Activated T-cell treated with anti-CD3 and anti-CD28 coated beads for 48 hours (primary cell): Measurements from ENCODE around the gene TMEM54.
"Not testable (repeated sequence)": the region's sequence is repeated elsewhere in the genome, so short reads cannot be mapped to it uniquely, and the experiment has no call there.

Experiments
- DNase-seq: peaks from one replicate; pipeline ENCODE4 v3.0.0-alpha.2; 2020; ENCODE audit warnings: low read depth

Gene TMEM54

DNA sequence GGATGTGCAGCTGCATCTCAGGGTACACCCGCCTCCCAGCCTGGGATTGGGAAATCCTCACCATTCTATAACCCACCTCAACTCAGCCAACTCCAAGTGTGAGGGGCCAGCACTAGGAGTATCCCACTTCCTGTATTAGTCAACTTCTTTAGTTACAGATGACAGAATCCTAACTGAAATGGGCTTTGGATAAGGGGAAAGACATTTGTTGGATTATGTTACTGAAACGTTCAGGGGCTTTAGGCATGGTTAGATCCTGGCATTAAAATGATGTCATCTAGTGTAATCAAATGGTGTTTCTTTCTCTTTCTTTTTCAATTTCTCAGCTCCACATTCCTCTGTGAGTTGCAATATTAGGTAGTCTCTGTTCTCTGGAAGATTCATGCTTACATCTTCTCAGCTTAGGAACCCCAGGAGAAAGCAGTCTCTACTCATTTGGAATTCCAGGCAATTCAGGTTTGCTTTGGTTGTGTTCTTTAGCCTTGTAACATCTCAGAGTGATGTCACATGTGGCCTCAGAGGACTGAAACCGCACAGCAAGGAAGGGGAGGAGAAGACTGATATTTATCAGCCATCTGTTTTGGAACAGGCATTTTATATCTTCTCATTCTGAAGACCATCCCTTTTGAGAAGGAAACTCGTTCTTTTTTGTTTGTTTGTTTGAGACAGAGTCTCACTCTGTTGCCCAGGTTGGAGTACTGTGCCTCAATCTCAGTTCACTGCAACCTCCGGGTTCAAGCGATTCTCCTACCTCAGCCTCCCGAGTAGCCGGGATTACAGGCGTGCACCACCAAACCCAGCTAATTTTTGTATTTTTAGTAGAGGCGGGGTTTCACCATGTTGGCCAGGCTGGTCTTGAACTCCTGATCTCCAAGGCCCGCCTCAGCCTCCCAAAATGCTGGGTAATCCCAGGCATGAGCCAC lies 18.9 kb upstream of the TMEM54 start:
- no peak for DNase-seq

DNA sequence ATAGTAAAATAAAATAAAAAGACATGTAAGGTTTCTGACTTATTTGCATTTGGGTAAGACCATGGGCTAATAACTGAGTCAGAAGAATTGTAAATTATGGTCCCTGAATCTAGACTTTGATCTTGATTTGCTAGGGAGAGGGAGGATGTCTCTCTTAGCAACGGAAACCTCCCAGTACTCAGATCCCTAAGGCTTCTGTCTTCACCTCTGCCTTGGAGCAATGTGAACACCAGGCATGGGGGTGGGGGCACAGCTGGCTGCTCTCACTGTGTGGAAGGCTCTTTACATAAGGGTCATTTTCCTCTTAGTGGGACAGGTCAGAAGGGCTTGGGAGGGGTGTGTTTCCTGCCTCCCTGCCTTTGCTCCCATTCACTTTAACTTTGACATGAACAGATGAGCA lies 17.0 kb upstream of the TMEM54 start:
- no peak for DNase-seq

- no peak for DNase-seq
Observed at GRCh38 chr1:32917521-32917920, 16.3 kb upstream of the TMEM54 start.

GRCh38 chr1:32915766-32916706 lies 14.8 kb upstream of the TMEM54 start:
- DNase-seq, result no peak

GRCh38 chr1:32910319-32910718 lies 9.1 kb upstream of the TMEM54 start:
- no peak for DNase-seq

DNA sequence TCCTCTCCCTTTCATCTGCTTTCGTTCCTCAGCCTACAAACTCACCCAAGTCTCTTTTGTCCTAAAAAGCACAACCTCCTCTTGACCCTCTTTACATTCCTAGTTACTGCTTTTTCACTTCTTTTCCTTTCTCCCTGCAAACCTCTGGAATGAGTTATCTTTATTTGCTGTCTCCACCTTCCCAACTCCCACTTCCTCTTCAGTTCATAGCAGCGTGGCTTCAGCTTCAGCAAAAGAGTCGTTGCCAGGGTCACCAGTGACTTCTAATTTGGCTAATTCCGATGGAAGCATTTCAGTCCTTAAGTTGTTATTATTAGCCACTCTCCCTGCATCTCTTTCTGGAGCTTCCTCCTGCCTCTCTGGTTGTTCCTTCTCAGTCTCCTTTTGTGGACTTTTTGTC lies 6.2 kb upstream of the TMEM54 start:
- no peak for DNase-seq

DNA sequence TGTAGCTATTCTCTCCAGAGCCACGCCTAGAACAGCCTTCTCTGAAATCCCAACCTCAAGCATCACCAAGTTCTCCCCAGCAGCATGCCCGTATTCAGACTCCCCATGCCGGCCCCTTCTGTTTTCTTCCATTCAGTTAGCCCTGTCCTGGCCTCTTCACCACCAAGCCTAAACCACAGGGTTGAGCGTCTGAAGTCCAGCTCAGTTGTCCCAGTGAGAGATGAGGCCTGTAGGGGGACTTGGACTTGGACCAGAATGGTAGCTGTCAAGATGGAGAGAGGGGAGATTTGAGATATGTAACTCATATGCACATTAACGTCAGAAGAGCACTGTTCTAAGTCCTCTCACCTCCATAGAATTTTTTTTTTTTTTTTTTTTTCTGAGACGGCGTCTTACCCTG lies 5.5 kb upstream of the TMEM54 start:
- DNase-seq, result no peak

DNA sequence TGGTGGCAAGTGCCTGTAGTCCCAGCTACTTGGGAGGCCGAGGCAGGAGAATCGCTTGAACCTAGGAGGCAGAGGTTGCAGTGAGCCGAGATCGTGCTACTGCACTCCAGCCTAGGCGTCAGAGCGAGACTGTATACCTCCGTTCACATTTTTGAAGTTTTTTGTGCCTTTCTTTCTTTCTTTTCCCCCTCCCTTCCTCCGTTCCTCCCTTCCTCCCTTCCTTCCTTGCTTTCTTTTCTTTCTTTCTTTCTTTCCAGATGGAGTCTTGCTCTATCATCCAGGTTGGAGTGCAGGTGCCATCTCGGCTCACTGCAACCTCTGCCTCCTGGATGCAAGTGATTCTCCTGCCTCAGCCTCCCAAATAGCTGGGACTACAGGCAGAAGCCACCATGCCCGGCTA lies 4.4 kb upstream of the TMEM54 start:
- not testable (repeated sequence) for DNase-seq

- DNase-seq, result no peak
Observed at GRCh38 chr1:32904797-32905196, 3.6 kb upstream of the TMEM54 start.

- no peak for DNase-seq
Observed at GRCh38 chr1:32903991-32904785, 3.0 kb upstream of the TMEM54 start.

GRCh38 chr1:32902535-32902920 lies 1.3 kb upstream of the TMEM54 start:
- DNase-seq, result no peak

GRCh38 chr1:32901823-32902534 lies 790 bp upstream of the TMEM54 start:
- no peak for DNase-seq

DNA sequence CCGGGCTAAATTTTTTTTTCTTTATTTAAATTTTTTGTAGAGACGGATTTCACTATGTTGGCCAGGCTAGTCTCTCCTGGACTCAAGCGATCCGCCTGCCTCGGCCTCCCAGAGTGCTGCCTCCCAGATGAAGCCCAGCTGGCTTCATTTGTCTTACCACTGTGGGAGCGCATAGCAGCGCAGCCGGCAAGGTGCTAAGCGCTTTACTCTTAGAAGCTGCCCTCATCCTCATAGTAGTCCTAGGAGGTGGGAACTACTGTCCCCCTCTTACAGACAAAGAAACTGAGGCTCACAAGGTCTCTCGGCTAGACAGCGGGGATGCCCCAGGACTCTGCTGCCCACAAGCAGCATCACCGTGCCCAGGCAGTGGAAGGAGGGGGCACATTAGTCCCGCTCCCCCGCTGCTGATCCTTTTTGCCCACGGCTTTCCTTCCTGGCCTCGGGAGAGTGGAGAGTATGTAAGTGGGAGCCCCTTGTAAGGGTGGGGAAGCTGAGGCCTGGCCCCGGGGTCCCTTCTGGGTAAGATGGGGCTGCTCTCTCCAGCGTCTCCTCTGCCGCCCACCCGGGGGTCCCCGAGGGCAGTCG lies 726 bp downstream of the TMEM54 start:
- no peak for DNase-seq

DNA sequence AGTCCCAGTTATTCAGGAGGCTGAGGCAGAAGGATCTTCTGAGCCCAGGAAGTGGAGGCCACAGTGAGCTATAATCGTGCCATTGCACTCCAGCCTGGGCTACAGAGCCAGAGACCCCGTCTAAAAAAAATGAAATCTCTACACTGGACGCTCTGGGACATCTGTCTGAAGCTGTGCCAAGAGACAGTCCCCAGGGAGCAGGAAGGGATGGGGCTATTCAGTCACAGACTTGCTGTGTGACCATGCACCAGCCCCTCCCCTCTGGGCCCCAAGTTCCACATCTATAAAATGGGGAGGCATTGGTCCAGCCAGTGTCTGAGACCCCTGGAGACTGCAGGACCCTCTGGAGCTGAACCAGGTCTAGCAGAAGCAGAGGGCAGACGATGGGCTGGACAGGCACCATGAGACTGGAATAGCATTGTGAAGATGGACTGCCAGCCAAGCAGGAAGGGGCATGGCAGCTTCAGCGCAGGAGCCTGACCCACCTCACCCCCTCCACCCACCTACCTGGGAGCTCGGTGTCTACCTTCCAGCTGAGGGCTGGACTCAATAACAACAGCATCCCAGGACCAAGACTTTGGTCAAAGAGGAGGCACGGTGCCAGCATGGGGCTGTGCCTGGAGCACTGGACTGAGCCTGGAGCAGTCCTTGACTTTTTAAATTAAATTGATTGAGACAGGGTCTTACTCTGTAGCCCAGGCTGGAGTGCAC lies 1.4 kb downstream of the TMEM54 start:
- DNase-seq, result no peak

DNA sequence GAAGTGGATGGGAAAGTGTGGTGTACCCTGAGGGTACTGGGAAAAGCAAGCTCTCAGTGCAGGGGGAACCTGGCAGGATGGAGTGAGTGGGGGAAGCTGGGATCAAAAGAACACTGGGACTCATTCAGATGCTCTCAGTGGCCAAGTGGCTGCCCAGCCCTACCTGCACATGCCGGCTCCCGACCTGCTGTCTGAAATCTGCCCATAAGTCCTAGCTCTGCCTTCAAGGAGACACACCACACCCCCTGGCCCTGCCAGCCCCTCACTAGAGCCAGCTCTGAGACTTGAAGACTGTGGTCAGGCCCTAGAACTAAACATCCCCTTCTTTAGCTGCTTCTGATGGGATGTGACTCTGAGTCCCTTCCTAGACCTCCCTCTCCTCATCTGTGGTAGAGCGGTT lies 2.2 kb downstream of the TMEM54 start:
- no peak for DNase-seq

- DNase-seq, result no peak
Observed at GRCh38 chr1:32898056-32898455, 3.1 kb downstream of the TMEM54 start.

DNA sequence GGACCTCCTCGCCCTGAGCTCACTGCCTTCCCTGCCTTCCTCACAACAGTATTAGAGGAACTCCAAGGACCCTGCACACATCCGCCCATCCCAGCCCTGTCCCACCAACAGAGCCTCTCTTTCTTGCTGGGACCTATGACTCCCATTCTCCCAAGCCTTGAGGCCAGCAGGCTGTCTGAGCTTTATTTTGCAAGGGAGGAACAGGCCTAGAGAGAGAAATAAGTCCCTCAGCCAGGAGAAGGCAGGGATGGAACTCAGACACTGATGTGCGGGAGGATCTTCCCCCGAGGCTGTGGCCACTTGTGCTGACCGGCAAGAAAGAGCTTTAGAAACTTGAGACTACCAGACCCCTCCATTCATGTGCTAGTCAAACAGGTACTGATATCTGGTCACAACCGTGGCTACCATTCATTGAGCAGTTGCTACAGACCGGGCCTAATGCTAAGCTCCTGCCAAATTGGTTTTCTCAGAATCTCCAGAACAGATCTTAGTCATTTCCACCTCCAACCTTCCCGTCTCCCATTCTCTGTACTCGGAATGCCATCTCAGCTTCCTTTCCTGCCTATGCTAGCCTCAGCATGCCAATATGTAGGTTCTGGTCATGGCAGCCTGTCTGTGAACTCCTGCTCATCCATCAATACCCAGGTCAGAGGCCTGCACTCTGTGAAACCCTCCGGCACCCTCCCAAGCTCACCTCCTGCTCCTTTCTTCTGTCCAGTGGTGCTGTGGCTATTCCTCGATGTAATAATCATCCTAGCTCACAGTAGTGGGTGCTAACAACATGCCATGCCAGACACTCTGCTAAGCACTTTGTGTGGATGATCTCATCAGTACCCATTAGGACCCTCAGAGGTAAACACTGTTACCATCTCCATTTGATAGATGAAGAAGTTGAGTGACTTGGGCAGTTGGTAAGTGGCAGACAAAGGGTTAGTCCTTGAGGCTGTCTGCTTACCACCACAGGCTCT lies 3.8 kb downstream of the TMEM54 start:
- DNase-seq, result no peak

- no peak for DNase-seq
Observed at GRCh38 chr1:32896451-32896850, 4.7 kb downstream of the TMEM54 start.
